KOPT-K1 (cell line): ENCODE measurements around the gene KLHDC1.
"Not testable (repeated sequence)": the region's sequence is repeated elsewhere in the genome, so short reads cannot be mapped to it uniquely, and the experiment has no call there.

Experiments
- H3K27ac ChIP-seq: fragments of 200-600 bp; sonication (generic); 2 replicates; pipeline ENCODE4 v1.5.1; 2016; ENCODE audit warnings: antibody characterized with exemption, mild to moderate bottlenecking, low read depth, low read length; ENCODE audit not compliant: poor library complexity, severe bottlenecking
- H3K36me3 ChIP-seq: fragments of 200-600 bp; sonication (generic); 2 replicates; pipeline ENCODE4 v1.5.1; 2017; ENCODE audit warnings: antibody characterized with exemption, mild to moderate bottlenecking, low read length, moderate library complexity; ENCODE audit not compliant: insufficient read depth
- H3K9me3 ChIP-seq: fragments of 200-600 bp; sonication (generic); 2 replicates; pipeline ENCODE4 v1.5.1; 2017; ENCODE audit warnings: antibody characterized with exemption, low read length, mild to moderate bottlenecking; ENCODE audit not compliant: insufficient read depth, poor library complexity, severe bottlenecking

Gene KLHDC1

DNA sequence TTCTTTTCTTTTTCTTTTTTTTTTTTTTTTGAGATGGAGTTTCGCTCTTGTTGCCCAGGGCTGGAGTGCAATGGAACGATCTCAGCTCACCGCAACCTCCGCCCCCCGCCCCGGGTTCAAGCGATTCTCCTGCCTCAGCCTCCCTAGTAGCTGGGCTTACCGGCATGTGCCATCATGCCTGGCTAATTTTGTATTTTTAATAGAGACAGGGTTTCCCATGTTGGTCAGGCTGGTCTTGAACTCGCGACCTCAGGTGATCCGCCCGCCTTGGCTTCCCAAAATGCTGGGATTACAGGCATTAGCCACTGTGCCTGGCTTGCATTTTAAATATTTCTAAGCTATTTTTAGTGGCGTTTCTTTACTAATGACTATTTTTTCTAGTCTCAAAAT, 810 bp downstream of the KLHDC1 start:
- not testable (repeated sequence) for H3K9me3 ChIP-seq, H3K36me3 ChIP-seq, H3K27ac ChIP-seq

DNA sequence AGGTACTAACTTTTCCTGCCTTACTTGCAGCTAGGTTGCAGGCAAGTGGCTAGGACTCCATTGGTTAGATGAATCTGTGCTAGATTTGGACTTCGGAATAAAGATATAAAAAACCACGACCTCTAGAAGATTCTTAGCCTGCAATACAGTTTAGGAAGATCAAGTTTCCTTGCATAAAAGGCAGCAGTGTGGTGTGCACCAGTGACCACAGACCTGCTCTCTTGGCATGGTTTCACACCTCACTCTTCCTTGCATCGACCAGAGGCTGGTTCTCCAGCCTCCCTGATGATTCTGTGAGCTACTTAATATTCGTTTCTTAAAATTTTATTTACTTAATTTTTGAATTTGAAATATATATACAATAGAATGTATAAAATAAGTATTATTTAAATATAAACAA, 9.8 kb downstream of the KLHDC1 start:
- Histone ChIP-seq H3K27ac (no peak overlapping the region), H3K9me3 (no peaks in the 10 kb centered on the region), H3K36me3 (no peaks in the 10 kb centered on the region)

DNA sequence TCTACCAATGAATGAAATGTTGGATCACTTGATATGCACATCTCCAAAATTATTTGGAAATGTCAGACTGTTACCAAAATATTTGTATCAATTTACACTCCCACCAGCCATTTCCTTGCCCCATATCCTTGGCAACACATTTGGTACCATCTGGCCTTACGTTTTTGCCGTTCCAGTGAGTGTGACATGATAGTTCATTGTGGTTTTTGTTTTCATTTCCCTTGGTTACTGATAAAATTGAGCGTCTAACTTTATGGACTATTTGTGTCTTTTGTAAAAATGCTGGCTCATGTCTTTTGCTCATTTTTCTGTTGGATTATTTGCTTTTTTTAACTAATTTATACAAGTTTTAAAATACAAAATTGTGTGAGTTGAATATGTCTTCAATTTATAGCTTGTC, 11.0 kb downstream of the KLHDC1 start:
- no peak overlapping the region for H3K27ac ChIP-seq
- no peaks in the 10 kb centered on the region for H3K36me3 ChIP-seq
- H3K9me3 ChIP-seq: no peaks in the 10 kb centered on the region

DNA sequence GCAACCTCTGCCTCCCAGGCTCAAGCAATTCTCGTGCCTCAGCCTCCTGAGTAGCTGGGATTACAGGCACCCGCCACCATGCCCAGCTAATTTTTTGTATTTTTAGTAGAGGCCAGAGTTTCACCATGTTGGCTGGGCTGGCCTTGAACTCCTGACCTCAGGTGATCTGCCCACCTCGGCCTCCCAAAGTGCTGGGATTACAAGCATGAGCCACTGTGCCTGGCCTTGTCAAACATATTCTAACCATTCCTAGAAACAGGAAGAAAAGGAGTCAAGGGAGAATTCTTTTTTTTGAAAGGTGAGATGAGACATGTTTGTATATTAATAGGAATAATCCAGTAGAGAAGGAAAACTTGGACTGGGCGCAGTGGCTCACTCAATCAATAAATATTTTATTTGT, 11.6 kb downstream of the KLHDC1 start:
- H3K9me3 ChIP-seq, H3K36me3 ChIP-seq: not testable (repeated sequence)

DNA sequence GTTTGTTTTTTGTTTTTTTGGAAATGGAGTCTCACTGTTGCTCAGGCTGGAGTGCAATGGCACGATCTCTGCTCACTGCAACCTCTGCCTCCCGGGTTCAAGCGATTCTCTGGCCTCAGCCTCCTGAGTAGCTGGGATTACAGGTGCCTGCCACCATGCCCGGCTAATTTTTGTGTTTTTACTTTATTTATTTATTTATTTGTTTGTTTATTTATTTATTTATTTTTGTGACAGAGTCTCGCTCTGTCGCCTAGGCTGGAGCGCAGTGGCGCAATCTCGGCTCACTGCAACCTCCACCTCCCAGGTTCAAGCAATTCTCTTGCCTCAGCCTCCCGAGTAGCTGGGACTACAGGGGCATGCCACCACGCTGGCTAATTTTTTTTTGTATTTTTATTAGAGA, 18.1 kb downstream of the KLHDC1 start:
- H3K9me3 ChIP-seq, H3K27ac ChIP-seq, H3K36me3 ChIP-seq: not testable (repeated sequence)

More for the DNA sequence above, 11.6 kb downstream of the KLHDC1 start:
- H3K27ac ChIP-seq: not testable (repeated sequence)

DNA sequence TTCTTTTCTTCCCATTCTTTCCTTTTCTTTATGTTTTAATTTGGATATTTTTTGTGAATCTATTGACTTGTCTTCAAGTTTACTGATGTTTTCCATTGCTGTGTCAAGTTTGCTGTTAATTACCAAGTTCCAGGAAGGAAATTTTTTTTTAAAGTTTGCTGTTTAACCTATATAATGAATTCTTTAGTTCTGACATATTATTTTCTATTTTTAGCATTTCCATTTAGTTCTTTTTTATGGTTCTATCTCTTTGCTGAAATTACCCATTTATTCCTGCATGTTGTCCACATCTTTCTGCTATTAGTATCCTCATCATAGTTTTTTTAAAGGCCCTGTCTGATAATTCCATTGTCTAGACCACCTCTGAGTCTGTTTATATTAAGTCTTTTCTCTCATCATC, 27.8 kb downstream of the KLHDC1 start:
- Histone ChIP-seq H3K36me3 (no peaks in the 10 kb centered on the region), H3K27ac (no peak overlapping the region), H3K9me3 (no peaks in the 10 kb centered on the region)

DNA sequence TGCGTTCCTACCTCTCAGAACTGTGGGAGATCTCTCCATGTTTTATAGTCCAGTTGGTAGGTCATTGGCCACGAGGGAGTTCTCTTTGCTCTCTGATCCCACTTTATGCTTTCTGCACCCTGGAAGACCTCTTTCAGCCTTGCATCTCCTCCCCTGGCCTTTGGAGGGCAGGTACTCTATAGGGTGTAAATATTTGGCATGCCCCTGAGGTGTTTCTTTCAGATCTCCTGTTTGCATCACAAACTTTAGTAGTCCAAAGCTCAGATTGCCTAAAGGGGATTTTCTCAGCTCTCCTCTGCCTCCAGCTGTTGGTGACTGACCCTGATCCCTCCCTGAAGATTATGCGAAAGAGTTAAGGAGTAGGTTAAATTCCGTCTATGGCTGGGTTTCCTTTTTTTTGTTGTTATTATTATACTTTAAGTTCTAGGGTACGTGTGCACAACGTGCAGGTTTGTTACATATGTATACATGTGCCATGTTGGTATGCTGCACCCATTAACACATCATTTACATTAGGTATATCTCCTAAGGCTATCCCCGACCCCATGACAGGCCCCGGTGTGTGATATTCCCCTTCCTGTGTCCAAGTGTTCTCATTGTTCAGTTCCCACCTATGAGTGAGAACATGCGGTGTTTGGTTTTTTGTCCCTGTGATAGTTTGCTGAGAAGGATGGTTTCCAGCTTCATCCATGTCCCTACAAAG, 29.0 kb downstream of the KLHDC1 start:
- H3K9me3 ChIP-seq, H3K36me3 ChIP-seq, H3K27ac ChIP-seq: not testable (repeated sequence)

DNA sequence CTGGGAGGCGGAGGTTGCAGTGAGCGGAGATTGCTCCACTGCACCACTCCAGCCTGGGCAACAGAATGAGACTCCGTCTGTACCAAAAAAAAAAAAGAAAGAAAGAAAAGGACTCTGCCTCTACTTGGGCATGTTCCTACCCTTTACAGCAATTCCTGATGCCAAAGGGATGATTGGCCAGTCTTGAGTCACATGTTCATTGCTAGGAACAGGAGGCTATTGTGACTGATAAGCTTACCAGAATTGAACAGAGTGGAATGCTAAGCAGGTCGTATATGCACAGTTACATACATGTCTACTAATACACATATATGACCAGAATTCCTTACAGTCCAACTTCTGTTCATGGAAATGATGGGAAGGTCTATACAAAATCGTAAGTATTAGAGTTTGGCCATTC, 34.3 kb downstream of the KLHDC1 start:
- H3K36me3 ChIP-seq: no peaks in the 10 kb centered on the region
- no peak overlapping the region for H3K27ac ChIP-seq
- no peaks in the 10 kb centered on the region for H3K9me3 ChIP-seq

DNA sequence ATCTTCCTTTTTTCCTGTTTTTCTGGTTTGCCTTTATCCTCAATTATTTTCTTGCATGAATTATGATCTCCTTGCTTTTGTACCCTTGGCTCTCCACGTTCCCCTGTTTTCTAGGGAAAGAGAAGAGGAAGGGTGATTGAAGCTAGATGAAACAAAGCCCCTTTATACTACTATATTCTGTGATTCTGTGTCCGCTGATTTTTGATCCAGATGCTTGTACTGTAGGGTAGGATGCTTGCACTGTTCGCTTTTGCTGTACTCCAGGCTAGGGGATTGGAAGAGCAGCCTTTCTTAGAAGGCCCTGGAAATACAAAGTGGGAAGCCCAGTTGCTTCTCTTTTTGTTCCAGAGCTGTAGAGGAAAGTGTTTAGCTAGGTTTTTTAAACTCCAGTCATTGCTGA, 40.0 kb downstream of the KLHDC1 start:
- Histone ChIP-seq H3K36me3 (no peaks in the 10 kb centered on the region), H3K9me3 (no peaks in the 10 kb centered on the region), H3K27ac (no peak overlapping the region)

DNA sequence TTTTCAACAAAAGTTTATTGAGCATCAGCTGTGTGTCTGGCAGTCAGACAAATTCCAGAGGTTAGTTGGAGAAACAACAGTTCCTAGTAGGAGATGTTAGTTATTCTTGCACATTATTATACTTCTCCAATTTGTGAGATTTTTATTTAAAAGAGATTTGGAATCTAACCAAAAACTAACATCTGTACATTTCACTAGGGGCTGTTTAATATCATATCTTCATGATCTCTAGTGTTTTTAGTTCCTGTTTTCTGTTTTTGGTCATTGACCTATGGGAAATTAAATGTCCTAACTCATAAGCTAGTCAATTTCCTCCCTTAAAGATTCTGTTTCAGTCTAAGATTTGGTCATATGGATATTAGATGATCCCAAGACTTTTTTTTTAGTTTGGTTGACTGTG, 40.9 kb downstream of the KLHDC1 start:
- H3K36me3 ChIP-seq: no peaks in the 10 kb centered on the region
- H3K9me3 ChIP-seq: no peaks in the 10 kb centered on the region
- H3K27ac ChIP-seq: no peak overlapping the region

DNA sequence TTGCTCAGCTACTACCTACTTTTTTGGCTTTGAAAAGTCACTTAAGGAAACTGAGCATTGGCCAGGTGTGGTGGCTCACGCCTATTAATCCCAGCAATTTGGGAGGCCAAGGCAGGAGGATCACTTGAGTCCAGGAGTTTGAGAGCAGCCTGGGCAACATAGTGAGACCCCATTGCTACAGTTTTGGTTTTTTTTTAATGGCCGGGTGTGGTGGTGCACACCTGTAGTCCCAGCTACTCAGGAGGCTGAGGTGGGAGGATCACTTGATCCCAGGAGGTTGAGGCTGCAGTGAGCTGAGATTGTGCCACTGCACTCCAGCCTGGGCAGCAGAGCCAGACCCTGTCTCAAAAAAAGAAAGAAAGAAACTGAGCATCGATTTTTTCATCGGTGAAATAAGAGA, 42.7 kb downstream of the KLHDC1 start:
- H3K27ac ChIP-seq, H3K9me3 ChIP-seq, H3K36me3 ChIP-seq: not testable (repeated sequence)

DNA sequence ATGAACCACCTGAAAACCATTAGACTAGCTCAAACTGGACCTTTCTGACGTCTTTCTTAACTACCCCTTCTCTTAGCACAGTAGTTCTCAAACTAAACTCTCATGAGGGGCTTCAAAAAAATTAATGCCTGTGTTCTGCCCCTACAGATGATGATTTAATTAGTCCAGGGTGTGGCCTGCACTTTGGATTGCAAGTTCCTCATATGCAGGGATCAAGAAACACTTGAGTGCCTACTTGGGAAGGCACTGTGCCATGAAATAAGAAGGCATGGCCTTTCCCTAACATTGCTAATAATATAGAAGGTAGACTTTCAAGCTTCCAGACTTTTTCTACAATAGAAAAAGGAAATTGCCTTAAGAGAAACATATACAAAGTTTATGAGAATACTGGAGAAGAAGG, 52.3 kb downstream of the KLHDC1 start:
- Histone ChIP-seq H3K27ac (no peak overlapping the region), H3K36me3 (no peaks in the 10 kb centered on the region), H3K9me3 (no peaks in the 10 kb centered on the region)

DNA sequence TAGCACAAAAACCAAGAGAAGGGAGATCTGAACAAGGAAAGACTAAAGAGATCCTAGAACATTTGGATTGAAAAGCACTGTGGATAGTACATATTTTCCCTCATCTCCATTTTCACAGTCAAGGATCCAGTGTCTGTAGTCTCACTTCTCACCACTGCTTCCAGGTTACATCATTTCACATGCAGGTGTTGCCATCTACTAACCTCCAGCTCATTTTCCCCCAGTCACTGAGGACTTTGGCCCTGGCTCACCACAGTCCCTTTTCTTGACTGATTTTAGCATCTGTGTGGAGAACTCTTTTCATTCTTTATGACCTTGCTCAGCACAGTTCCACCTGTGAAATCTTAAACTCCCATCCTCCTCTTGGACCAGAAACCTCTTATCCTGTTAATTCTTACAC, 53.6 kb downstream of the KLHDC1 start:
- not testable (repeated sequence) for H3K36me3 ChIP-seq, H3K9me3 ChIP-seq, H3K27ac ChIP-seq

DNA sequence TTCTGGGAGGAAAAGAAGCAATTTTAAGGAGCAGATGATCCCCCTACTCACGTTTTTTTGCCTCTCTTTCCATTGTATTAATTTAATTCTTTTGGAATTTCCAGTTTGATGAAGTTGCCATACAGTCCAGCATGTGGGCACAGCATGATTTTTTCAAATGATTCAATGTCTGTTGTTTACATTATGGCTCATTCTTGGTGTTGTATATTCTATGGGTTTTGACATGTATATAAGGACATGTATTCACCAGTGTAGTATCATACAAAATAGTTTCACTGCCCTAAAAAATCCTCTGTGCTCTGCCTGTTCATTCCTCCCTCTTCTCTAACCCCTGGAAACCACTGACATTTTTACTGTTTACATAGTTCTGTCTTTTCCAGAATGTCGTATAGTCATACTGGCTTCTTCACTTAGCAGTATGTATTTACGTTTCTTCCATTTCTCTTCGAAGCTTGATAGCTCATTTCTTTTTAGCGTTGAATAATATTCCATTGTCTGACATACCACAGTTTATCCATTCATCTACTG, 61.7 kb downstream of the KLHDC1 start:
- no peaks in the 10 kb centered on the region for H3K9me3 ChIP-seq
- no peak overlapping the region for H3K27ac ChIP-seq
- H3K36me3 ChIP-seq: no peaks in the 10 kb centered on the region

DNA sequence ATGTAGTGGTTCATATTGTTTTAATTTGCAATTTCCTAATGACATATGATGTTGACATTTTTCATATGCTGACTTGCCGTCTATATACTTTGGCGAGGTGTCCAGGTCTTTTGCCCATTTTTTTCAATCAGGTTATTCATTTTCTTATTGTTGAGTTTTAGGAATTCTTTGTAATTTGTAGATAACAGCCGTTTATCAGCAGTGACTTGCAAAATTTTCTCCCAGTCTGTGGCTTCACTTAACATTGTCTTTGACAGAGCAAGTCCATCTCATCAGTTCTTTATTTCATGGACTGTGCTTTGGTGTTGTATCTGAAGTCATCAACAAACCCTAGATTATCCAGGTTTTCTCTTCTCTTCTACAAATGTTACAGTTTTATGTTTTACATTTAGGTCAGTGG, 62.5 kb downstream of the KLHDC1 start:
- H3K9me3 ChIP-seq: no peaks in the 10 kb centered on the region
- no peaks in the 10 kb centered on the region for H3K36me3 ChIP-seq
- no peak overlapping the region for H3K27ac ChIP-seq

DNA sequence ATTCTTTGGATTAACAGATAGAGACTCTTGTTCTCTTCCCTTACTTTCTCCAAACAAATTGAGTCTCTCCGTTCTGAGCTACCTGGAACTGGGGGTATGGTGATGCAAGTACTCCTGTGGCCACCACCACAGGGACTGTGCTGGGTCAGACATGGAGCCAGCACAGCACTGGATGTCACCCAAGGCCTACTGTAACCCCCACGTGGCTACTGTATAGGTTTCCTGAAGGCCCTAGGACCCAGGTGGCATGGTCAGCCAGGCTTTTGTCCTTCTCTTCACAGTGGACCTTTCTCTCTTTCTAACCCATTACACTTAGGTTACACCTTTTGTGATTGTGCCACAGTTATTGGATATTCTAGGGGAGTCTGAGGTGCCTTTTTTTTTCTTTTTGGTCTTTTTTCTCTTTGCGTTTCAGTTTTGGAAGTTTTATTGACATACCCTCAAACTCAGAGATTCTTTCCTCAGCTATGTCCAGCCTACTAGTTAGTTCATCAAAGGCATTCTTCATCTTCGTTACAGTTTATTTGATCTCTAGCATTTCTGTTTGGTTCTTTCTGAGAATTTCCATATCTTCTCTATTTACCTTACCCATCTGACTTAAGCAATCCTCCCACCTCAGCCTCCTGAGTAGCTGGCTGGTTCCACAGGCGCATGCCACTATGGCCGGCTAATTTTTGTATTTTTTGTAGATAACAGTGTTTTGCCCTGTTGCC, 69.1 kb downstream of the KLHDC1 start:
- Histone ChIP-seq H3K27ac (no peak overlapping the region), H3K9me3 (no peaks in the 10 kb centered on the region), H3K36me3 (no peaks in the 10 kb centered on the region)
